ENCODE measurements around the gene ZNF692. TPM values are rescaled to one million over a fixed set of nuclear protein-coding genes. Genes with fewer than 3 reads are reported as not detected.

The ZNF692 gene
- total RNA-seq, 2 donors from 2014 or later, result 65.0 to 99.7 TPM

- H3K27me3 ChIP-seq (replicated peaks; ENCODE audit: insufficient read depth), result no peaks in the 10 kb centered on the region
- H3K9me3 ChIP-seq, result no peaks in the 10 kb centered on the region
- TF ChIP-seq CTCF (IDR thresholded peaks at IDR 0.05), result no peak
- TF ChIP-seq POLR2AphosphoS5 (IDR thresholded peaks at IDR 0.05), result no peak
- TF ChIP-seq POLR2A (IDR thresholded peaks at IDR 0.05), result no peak
- no peak for DNase-seq (ENCODE audit: low spot score)
- H3K27ac ChIP-seq, result no peak overlapping the region
- no peaks in the 10 kb centered on the region for H3K36me3 ChIP-seq
- 83% methylated on average over 3 of the region's 3 CpGs for WGBS
- H3K4me3 ChIP-seq, result no peak overlapping the region
- peaks cover 8% of the 10 kb centered on the region for H3K4me1 ChIP-seq (replicated peaks)
- intact Hi-C loops (cut with DNase I), result no loop called here
Observed at GRCh38 chr1:248828845-248829244, 30.0 kb downstream of the ZNF692 start.

- Histone ChIP-seq H3K9me3 (no peaks in the 10 kb centered on the region), H3K36me3 (no peaks in the 10 kb centered on the region), H3K4me3 (peak within 1 kb of the TSS; percentile 55 to 81), H3K27ac (peak within 1 kb of the TSS; percentile 90 to 98), H3K4me1 (replicated peaks) (peaks cover 8% of the 10 kb centered on the region), H3K27me3 (replicated peaks; ENCODE audit: insufficient read depth) (no peaks in the 10 kb centered on the region)
- DNase-seq (ENCODE audit: low spot score), result peak; percentile 94
- TF ChIP-seq POLR2A (IDR thresholded peaks at IDR 0.05) (peak; percentile 5), CTCF (IDR thresholded peaks at IDR 0.05) (peak; percentile 33 to 67 (median 56)), POLR2AphosphoS5 (IDR thresholded peaks at IDR 0.05) (peak; percentile 83)
- intact Hi-C loops (cut with DNase I), result no loop called here
- WGBS, result under 1% methylated on average over 49 of the region's 56 CpGs
Observed at GRCh38 chr1:248825909-248826760, 32.8 kb downstream of the ZNF692 start, which contains the start of gene SH3BP5L. SH3BP5L (minus strand) TSS chr1:248825915; CDS start chr1:248824935, 980 bp downstream.

- H3K27ac ChIP-seq, result peak overlapping the region; percentile 90 to 98
- H3K36me3 ChIP-seq, result no peaks in the 10 kb centered on the region
- DNase-seq (ENCODE audit: low spot score), result no peak
- intact Hi-C loops (cut with DNase I), result no loop called here
- H3K27me3 ChIP-seq (replicated peaks; ENCODE audit: insufficient read depth), result no peaks in the 10 kb centered on the region
- H3K9me3 ChIP-seq, result no peaks in the 10 kb centered on the region
- TF ChIP-seq POLR2AphosphoS5 (IDR thresholded peaks at IDR 0.05) (no peak), CTCF (IDR thresholded peaks at IDR 0.05) (no peak), POLR2A (IDR thresholded peaks at IDR 0.05) (peak; percentile 54)
- peaks cover 8% of the 10 kb centered on the region for H3K4me1 ChIP-seq (replicated peaks)
- 1% methylated on average over 18 of the region's 18 CpGs for WGBS
- H3K4me3 ChIP-seq, result peak overlapping the region; percentile 55 to 81
Observed at GRCh38 chr1:248825573-248825908, 33.3 kb downstream of the ZNF692 start.

- peak overlapping the region; percentile 55 to 81 for H3K4me3 ChIP-seq
- no peak for DNase-seq (ENCODE audit: low spot score)
- TF ChIP-seq CTCF (IDR thresholded peaks at IDR 0.05), result no peak
- TF ChIP-seq POLR2AphosphoS5 (IDR thresholded peaks at IDR 0.05), result no peak
- TF ChIP-seq POLR2A (IDR thresholded peaks at IDR 0.05), result no peak
- peaks cover 8% of the 10 kb centered on the region for H3K4me1 ChIP-seq (replicated peaks)
- peak overlapping the region; percentile 90 to 98 for H3K27ac ChIP-seq
- H3K27me3 ChIP-seq (replicated peaks; ENCODE audit: insufficient read depth), result no peaks in the 10 kb centered on the region
- H3K36me3 ChIP-seq, result no peaks in the 10 kb centered on the region
- H3K9me3 ChIP-seq, result no peaks in the 10 kb centered on the region
- 25% methylated on average over 10 of the region's 10 CpGs for WGBS
- intact Hi-C loops (cut with DNase I), result no loop called here
Observed at GRCh38 chr1:248825136-248825535, 33.7 kb downstream of the ZNF692 start.

- TF ChIP-seq CTCF (IDR thresholded peaks at IDR 0.05), result no peak
- TF ChIP-seq POLR2AphosphoS5 (IDR thresholded peaks at IDR 0.05), result no peak
- no peak for TF ChIP-seq POLR2A (IDR thresholded peaks at IDR 0.05)
- no peaks in the 10 kb centered on the region for H3K27me3 ChIP-seq (replicated peaks; ENCODE audit: insufficient read depth)
- intact Hi-C loops (cut with DNase I), result no loop called here
- no peaks in the 10 kb centered on the region for H3K36me3 ChIP-seq
- peaks cover 8% of the 10 kb centered on the region for H3K4me1 ChIP-seq (replicated peaks)
- peak overlapping the region; percentile 55 to 81 for H3K4me3 ChIP-seq
- H3K27ac ChIP-seq, result peak overlapping the region; percentile 90 to 98
- 97% methylated on average over 3 of the region's 3 CpGs for WGBS
- H3K9me3 ChIP-seq, result no peaks in the 10 kb centered on the region
- DNase-seq (ENCODE audit: low spot score), result no peak
Observed at GRCh38 chr1:248824701-248825100, 34.2 kb downstream of the ZNF692 start.

Data from prostate gland (tissue), 2 donors.